C4-2B (cell line): ENCODE results near the gene DCHS1.

Source experiments
- ZFX ChIP-seq: fragments of 450-650 bp; IDR thresholded peaks from 2 replicates; pipeline ENCODE4 v1.6.1; 2017
- TF ChIP-seq, protein P1 (sequence below): fragments of 450-650 bp; conservative IDR thresholded peaks from 2 replicates; pipeline ENCODE4 v1.5.1; 2017; ENCODE audit warnings: mild to moderate bottlenecking

DNA sequence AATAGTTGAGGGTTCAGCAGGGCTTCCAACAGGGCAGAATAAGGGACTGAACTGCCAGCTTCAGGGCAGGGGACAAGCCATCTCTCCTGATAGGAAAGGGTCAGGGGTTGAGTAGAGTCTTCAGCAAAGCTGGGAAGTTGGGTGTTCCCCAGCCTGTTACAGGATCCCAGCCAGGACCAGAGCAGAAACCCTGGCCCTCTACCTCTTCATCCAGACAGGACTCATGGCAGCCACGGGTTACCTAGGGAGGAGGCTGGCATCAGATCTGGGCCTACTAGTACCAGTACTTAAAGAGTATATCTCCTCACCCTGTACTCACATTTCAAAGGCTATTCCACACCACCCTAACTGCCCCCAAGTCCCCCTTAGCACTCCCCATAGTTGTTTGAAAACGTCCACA lies 41.2 kb downstream of the DCHS1 start:
- TF ChIP-seq, protein P1, sequence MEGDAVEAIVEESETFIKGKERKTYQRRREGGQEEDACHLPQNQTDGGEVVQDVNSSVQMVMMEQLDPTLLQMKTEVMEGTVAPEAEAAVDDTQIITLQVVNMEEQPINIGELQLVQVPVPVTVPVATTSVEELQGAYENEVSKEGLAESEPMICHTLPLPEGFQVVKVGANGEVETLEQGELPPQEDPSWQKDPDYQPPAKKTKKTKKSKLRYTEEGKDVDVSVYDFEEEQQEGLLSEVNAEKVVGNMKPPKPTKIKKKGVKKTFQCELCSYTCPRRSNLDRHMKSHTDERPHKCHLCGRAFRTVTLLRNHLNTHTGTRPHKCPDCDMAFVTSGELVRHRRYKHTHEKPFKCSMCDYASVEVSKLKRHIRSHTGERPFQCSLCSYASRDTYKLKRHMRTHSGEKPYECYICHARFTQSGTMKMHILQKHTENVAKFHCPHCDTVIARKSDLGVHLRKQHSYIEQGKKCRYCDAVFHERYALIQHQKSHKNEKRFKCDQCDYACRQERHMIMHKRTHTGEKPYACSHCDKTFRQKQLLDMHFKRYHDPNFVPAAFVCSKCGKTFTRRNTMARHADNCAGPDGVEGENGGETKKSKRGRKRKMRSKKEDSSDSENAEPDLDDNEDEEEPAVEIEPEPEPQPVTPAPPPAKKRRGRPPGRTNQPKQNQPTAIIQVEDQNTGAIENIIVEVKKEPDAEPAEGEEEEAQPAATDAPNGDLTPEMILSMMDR, result no peak
- TF ChIP-seq ZFX, result no peak
